ENCODE data around the gene TMEM63A.

DNA sequence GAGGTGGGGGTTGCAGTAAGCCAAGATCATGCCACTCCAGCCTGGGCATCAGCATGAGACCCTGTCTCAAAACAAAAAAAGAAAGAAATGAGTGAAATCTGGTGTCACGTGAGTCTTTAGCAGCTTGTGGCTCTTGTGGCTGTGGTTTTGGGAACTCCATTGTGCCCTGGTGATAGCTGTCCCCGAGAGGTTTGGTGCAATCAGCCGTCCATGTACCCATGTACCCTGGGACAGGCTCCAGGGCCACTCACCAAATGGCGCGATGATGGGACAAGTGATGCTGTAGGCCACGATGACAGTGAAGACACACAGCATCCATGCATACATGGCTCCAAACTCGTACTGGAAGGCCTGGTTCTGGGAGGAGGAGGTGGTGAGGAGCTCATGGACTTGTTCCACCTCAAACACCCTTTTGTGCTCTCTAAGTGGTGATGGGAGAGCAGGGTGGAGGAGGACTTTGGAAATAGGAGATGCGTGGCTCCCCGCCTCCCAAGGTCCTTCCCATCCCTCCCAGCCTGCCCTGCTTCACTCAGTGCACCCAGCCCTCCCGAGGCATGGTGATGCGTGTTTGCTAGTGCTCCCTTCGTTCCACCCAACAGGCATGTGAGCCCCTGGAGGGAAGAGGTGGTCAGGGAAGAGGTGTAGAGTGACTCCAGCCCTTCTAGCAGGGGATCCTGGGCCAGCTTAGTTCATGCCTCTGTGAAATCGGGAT, 29.6 kb downstream of the TMEM63A start:
- TF ChIP-seq, protein P1, sequence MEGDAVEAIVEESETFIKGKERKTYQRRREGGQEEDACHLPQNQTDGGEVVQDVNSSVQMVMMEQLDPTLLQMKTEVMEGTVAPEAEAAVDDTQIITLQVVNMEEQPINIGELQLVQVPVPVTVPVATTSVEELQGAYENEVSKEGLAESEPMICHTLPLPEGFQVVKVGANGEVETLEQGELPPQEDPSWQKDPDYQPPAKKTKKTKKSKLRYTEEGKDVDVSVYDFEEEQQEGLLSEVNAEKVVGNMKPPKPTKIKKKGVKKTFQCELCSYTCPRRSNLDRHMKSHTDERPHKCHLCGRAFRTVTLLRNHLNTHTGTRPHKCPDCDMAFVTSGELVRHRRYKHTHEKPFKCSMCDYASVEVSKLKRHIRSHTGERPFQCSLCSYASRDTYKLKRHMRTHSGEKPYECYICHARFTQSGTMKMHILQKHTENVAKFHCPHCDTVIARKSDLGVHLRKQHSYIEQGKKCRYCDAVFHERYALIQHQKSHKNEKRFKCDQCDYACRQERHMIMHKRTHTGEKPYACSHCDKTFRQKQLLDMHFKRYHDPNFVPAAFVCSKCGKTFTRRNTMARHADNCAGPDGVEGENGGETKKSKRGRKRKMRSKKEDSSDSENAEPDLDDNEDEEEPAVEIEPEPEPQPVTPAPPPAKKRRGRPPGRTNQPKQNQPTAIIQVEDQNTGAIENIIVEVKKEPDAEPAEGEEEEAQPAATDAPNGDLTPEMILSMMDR (IDR thresholded peaks at IDR 0.05) = no peak
- no peak for TF ChIP-seq POLR2A (IDR thresholded peaks at IDR 0.05)
- no peak for TF ChIP-seq EP300 (IDR thresholded peaks at IDR 0.05; ENCODE audit: low read depth)

Measured in transverse colon (tissue), 3 donors.